GM21786 (cell line): ENCODE data around the gene FAAH.

Source experiments
- ATAC-seq: cut with Tn5 transposase; IDR thresholded peaks from one replicate; pipeline ENCODE4 v1.9.1; 2021; ENCODE audit not compliant: unreplicated experiment

Gene FAAH

DNA sequence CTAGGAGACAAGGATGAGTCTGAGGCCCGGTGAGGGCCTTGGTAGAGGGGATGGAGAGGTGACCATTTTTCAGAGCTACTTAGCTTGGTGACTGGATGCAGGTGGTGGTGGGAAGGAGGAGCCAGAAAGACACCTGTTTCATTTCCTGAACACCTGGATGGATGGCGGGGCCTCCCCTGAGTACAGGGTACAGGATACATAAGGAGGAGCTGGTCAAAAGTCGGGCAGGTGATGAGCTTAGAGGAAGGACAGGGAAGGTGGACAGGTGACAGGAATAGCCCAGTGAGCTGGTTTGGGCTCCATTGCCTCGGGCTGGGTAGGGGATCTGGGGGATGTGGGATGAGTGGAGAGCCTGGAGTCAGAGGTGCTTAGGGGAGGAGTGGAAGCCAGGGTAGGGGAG, 6.3 kb downstream of the FAAH start:
- ATAC-seq: no peak

DNA sequence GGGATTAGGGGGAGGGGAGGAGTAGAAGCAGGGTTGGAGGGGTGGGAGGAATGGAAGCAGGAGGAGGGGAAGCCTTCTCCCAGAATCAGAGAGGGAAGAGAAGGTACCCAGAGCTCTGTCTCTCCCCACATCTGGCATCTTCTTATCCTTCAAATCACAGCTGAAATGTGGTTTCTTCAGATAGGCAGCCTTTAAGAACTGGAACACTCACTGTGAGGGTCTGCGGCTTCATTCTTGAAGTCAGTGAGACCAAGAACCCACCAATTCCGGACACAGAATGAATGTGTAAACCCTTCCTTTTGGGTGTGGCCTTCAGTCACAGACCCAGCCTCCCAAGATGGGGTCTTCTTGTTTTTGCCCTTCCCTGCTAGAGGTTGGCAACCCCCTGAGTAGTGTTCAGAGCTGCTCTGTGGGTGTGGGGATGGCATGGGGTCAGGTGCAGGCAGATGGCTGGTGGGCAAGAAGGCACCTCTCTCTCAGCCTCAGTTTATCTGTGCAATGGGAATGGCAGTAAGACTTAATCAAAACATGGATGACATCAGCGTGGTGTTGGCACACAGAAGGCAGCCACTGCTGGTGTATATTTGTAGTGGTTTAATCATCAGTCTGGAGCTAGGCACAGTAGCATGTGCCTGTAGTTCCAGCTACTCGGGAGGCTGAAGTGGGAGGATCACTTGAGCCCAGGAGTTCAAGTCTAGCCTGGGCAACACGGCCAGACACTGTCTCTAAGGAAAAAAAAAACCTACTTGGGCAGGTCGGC, 7.2 kb downstream of the FAAH start:
- no peak for ATAC-seq

DNA sequence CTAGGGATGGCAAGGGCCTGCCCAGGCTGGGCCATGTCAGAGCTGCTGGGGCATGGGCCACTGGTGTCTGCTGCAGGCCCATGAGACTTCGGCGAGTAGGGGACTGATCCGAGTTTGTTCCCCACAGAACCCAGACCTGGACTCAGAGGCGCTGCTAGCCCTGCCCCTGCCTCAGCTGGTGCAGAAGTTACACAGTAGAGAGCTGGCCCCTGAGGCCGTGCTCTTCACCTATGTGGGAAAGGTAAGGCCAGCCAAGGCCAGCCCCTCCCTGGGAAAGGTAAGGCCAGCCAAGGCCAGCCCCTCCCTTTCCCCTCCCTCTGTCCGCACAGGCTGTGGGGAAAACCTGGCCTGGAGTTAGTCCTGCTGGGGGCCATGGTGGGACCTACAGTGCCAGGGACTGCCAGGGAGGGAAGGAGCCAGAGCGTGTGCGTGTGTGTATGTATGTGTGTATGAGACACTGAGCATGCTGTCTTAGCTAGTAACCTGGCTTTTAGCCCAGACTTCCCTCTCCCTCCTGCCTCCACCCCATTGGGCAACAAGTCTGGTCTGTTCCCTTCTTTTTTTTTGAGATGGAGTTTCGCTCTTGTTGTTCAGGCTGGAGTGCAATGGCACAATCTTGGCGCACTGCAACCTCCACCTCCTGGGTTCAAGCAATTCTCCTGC, 8.0 kb downstream of the FAAH start:
- no peak for ATAC-seq

GRCh38 chr1:46403916-46404315, 9.8 kb downstream of the FAAH start:
- ATAC-seq: no peak

DNA sequence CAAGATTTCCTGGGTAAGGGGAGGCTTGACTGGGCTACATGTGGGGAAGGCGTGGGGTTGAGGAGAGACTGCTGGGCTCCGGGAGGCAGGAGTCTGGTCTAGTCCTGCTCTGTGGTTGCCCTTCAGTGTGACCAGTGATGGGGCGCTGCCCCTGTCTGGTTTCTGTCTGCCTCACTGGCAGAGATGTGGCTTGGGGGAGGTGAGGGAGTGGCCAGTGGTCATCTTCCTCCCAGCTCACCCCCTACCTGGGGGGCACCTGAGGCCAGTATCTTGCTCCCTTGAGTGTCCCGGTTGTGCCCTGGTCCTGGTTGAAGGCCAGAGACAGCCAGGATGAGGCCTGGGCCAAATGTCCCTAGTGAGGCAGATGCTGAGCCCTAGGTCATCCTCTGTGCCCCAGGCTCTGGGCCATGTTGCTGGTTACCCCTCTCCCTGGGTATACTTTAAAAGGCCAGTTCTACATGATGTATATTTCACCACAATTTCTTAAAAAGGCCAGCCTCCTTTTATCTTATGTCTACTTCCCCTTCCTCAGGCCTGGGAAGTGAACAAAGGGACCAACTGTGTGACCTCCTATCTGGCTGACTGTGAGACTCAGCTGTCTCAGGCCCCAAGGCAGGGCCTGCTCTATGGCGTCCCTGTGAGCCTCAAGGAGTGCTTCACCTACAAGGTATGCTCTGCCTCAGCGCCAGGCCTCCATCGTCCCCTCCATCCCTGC, 10.5 kb downstream of the FAAH start:
- no peak for ATAC-seq

DNA sequence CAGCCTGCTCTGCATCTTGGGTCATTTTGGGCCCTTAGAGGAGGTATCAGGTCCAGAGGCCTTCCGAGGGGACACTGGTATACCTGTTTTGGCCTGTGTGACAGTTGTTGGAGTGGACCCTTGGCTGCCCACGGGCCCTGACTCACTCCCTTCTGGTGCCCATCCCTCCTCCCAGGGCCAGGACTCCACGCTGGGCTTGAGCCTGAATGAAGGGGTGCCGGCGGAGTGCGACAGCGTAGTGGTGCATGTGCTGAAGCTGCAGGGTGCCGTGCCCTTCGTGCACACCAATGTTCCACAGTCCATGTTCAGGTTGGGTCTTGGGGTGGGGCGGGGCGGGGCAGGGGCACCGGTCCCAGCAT, 11.1 kb downstream of the FAAH start:
- ATAC-seq: no peak

DNA sequence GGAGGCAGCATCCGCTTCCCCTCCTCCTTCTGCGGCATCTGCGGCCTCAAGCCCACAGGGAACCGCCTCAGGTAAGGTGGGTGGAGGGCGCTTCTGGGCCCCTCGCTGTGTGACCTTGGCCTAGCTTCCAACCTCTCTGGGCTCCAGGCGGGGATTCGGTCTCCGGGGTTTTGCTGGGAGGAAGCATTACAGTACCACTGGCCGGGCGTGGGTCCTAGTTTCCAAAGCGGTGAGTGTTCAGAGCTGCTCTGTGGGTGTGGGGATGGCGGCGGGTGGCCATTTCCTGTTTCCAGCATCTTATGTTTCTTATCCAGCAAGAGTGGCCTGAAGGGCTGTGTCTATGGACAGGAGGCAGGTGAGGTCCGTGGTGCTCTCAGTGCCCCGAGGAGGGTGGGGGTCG, 11.6 kb downstream of the FAAH start:
- ATAC-seq: no peak

- ATAC-seq: no peak
Measured at GRCh38 chr1:46406881-46407608, 12.9 kb downstream of the FAAH start.

DNA sequence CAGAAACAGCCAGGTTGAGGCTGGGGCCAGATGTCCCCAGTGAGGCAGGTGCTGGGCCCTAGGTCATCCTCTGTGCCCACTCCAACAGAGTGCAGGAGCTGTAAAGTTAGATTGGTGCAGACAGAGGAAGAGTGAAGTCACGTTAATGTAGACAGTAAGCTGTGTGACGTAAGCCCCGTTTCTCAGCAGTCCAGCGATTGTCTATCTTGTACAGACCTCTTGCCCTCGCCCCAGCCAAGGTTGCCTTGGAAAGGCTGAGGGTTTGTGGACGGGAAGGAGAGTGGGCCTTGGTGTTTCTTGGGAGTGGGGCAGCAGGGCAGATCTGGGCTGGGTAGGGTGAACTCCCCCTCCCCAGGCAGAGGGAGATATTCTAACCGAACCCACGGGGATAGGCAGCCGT, 13.5 kb downstream of the FAAH start:
- ATAC-seq: no peak

DNA sequence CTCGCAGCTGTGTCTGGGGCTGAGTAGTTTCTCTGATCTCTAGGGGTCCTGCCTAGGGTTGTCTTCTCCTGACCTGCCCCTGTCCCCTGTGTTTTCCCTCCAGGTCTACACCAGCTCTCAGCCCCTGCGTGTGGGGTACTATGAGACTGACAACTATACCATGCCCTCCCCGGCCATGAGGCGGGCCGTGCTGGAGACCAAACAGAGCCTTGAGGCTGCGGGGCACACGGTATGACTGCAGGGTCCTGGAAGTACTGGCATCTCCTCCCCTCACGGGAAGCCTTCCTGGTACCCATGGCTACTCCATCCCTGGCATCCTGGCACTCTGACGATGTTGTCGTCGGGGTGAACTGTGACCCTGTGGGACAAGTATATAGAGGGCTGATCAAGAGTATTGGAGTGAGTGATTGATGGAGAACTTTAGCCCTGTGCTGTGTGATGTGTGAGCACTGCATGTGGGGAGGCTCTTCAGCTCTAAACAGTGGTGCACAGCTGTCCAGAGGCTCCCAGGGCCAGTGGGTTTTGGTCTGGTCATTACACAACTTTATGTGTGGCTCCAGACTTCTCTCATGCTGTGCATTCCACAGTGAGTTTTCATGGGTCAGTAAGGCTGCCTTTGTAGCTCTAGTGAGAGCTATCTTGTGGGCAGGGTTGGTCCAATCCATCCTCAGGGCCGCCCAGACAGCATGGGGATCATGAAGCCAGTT, 14.4 kb downstream of the FAAH start:
- no peak for ATAC-seq

GRCh38 chr1:46409063-46409372, 14.9 kb downstream of the FAAH start:
- ATAC-seq: no peak

DNA sequence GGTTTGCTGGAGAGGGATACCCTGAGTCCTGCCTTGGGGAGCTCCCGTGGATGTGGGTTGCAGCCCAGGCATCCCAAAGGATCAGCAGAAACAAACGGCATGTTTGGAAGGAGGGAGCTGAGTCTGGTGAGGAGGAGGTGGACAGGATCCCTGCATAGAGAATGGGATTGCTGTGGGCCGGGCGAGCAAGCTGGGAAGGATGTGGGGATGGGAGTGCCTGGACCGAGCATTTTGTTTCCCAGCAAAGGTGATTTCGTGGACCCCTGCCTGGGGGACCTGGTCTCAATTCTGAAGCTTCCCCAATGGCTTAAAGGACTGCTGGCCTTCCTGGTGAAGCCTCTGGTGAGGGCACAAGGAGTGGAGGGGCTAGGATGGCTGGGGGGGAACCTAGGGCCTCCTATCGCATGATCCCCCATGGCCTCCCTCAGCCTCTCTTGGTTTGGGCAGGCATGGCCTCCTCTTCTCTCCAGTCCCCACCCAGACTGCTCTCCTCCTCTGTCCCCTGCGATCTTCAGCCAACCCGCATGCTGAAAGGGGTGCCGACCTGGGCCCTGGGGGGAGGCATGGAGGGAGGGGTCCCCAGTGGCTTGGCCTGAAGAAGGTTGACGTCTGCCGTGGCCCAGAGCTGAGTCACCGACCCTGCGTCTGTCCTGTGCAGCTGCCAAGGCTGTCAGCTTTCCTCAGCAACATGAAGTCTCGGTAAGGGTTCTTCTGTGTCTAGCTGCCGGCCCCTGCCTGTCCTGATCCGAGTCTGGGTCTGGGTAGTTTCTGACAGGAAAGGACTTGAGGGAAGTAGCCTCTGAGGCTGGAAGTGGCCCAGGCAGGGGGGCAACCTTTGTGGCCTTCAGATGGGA, 16.3 kb downstream of the FAAH start:
- no peak for ATAC-seq

- no peak for ATAC-seq
Measured at GRCh38 chr1:46411010-46411405, 16.9 kb downstream of the FAAH start.

DNA sequence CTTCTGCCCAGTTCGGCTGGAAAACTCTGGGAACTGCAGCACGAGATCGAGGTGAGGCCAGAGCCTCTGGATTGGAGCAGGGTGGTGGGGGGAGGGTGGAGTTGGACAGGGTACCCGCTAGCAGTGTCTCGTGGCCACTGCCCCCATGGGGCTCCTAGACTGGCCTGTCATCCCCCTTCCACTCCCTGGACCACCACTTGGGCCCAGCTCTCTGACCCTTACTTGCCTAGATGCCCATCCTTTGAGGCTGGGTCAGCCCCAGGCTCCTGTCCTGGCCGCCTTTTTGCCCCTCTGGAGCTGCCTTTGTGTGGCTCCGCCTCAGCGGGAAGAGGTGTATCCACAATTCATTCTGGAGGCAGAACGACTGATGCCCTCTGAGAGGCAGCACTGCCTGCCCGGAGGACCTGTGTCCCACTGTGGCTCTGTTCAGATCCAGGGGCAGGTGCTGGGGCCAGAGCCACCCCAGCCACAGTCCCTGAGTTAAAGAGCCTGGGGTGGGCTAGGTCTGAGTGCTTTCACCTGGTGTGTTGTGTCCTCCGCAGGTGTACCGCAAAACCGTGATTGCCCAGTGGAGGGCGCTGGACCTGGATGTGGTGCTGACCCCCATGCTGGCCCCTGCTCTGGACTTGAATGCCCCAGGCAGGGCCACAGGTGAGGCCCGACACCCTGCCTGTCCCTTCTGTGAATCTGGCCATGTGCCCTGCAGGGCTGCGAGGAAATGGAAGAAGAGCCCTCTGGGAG, 17.7 kb downstream of the FAAH start:
- no peak for ATAC-seq

GRCh38 chr1:46412893-46413595, 18.9 kb downstream of the FAAH start:
- no peak for ATAC-seq

DNA sequence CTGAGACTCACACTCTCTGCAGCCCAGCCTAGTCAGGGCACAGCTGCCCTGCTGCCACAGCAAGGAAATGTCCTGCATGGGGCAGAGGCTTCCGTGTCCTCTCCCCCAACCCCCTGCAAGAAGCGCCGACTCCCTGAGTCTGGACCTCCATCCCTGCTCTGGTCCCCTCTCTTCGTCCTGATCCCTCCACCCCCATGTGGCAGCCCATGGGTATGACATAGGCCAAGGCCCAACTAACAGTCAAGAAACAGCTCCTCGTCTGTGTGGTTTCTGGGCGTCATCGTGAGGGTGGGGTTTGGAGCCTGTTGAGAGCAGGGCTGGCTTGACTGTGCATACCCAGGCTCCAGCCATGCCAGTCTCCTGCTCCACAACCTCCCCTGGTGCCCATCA, 19.5 kb downstream of the FAAH start:
- no peak for ATAC-seq

GRCh38 chr1:46415514-46415913, 21.4 kb downstream of the FAAH start:
- no peak for ATAC-seq

DNA sequence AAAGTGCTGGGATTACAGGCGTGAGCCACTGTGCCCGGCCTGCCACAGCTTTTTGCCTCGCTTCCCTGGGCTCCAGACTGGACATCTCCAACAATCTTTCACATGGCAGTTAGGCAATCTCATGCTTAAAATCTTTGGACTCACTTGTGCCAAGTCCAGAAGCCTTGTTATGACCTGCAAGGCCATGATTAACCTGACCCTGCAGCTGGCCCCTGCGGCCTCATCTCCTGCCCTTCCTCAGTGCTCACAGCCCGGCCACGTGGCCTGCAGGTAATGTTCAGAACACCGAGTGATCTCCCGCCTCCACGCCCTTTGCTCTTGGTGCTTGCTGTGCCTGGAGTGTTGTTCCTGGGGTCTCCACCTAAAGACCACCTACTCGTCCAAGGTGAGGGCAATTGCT, 24.9 kb downstream of the FAAH start:
- ATAC-seq: no peak

DNA sequence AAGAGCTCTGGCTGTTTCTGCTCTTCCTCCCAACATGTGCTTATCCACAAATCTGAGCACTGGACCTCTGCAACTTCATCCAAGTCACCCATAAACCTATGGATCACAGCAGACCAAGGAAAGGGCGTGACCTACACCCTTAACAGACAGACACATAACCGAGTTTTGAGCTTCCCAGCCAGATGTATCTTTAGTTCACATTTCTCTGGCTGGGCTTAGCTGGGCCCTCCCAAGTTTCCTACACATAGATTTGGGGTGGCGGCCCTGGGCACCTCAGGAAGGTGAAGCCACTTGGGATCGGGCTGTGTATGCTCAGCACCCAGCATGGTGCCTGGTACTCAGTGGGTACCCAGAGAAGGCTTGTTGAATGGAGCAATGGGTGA, 26.4 kb downstream of the FAAH start:
- ATAC-seq: no peak
